Peyer's patch (tissue), 4 donors: ENCODE results near the gene AGPS.

Experiments
- POLR2A ChIP-seq, 2 donors: fragments of 450-650 bp; IDR thresholded peaks; one replicate each; pipeline ENCODE4 v1.5.1; 2017; ENCODE audit warnings: antibody characterized with exemption in 2 of 2, mild to moderate bottlenecking in 2 of 2, moderate library complexity in 2 of 2
- TF ChIP-seq, protein P1 (sequence below), 6 experiments: fragments of 450-650 bp in 4 of 6; fragments of 200-600 bp in 2 of 6; sonication (generic) in 1 of 6; IDR thresholded peaks; one replicate each; pipeline ENCODE4 v1.5.1; 2017 to 2019; ENCODE audit warnings: antibody characterized with exemption in 6 of 6, mild to moderate bottlenecking in 3 of 6, moderate library complexity in 1 of 6

DNA sequence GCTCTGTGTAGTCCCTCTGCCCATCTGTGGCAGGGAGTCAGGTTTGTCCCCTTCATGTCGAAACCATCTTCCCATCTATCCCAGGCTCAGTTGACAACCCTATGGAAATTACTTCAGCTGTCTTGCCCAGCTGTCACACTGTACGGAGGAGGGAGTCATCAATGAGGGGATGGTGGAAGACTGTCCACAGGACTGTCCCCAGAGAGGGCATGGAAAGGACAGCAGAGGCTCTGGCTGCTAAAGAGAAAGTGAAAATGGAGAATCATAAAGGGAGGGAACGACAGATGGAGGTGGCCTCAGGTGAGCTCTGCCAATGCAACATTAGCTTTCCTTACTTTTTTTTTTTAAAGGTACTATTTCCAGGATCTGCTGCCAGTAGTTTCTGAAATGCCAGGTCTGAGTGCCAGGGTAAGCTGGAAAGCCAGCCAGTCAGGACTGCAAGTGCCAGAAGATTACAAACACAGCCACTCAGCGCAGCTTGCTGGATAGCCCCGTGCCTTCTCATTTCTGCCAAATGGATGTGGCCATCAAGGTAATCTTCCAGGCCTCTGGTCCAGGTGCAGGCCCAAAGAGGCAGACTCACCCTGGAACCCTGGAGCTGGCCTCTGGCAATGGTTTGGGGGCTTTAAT is 192.8 kb downstream of the AGPS start:
- TF ChIP-seq POLR2A (IDR thresholded peaks at IDR 0.05) = no peak
- TF ChIP-seq, protein P1, sequence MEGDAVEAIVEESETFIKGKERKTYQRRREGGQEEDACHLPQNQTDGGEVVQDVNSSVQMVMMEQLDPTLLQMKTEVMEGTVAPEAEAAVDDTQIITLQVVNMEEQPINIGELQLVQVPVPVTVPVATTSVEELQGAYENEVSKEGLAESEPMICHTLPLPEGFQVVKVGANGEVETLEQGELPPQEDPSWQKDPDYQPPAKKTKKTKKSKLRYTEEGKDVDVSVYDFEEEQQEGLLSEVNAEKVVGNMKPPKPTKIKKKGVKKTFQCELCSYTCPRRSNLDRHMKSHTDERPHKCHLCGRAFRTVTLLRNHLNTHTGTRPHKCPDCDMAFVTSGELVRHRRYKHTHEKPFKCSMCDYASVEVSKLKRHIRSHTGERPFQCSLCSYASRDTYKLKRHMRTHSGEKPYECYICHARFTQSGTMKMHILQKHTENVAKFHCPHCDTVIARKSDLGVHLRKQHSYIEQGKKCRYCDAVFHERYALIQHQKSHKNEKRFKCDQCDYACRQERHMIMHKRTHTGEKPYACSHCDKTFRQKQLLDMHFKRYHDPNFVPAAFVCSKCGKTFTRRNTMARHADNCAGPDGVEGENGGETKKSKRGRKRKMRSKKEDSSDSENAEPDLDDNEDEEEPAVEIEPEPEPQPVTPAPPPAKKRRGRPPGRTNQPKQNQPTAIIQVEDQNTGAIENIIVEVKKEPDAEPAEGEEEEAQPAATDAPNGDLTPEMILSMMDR (IDR thresholded peaks at IDR 0.05) = no peak
